Kidney capillary endothelial cell (primary cell): ENCODE measurements around the gene HIVEP2.
A peak's percentile ranks its signal among the peaks of the same experiment; 100 is the strongest.

ENCODE experiments used
- DNase-seq: peaks from one replicate; pipeline ENCODE4 v3.0.0-alpha.2; 2018; ENCODE audit warnings: low spot score

Gene HIVEP2

GRCh38 chr6:142887517-142887916 is 57.5 kb downstream of the HIVEP2 start:
- no peak for DNase-seq

GRCh38 chr6:142886431-142887170 is 58.4 kb downstream of the HIVEP2 start:
- DNase-seq: no peak

- peak; percentile 97 for DNase-seq
Observed at GRCh38 chr6:142885182-142885867, 59.7 kb downstream of the HIVEP2 start.

GRCh38 chr6:142884214-142885035 is 60.6 kb downstream of the HIVEP2 start:
- no peak for DNase-seq

- DNase-seq: no peak
Observed at GRCh38 chr6:142883011-142883410, 62.0 kb downstream of the HIVEP2 start.

GRCh38 chr6:142881761-142882160 is 63.2 kb downstream of the HIVEP2 start:
- DNase-seq: no peak

DNA sequence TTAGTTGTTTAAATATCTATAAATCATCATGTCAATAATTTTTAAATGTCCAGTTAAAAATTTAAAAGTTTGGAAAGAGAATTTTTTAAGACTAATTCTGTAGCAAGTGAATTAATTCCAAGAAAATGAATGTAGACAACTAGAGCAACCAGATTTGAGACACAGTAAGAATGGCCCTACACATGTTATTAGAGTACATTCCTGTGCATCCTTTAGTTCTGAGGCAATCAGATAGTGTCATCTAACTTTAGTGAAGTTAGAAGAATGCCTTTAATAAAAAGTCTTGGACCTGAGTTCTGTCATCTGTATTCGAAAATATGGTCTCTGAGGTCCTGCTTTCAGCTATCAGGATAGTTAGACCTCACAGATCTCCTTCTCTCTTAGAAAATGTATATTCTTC is 63.7 kb downstream of the HIVEP2 start:
- DNase-seq: no peak

DNA sequence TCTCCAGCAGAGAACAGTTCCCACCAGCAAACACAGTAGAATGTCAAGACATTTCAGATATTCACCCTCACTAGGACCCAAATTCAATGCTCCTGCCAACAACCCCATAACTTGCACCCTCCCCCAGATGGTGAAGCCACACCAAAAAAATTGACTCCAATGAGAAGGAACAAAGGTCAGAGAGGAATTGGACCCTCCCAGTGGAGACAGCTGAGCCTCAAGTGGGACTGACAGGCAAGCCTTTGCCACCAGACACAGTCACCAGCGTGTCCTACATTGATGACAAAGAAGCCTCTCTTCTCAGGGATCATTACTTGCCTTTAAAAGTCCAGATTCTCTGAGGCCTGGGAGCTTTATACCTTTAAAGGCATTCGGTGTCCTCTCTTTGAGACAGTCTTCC is 64.8 kb downstream of the HIVEP2 start:
- DNase-seq: no peak

DNA sequence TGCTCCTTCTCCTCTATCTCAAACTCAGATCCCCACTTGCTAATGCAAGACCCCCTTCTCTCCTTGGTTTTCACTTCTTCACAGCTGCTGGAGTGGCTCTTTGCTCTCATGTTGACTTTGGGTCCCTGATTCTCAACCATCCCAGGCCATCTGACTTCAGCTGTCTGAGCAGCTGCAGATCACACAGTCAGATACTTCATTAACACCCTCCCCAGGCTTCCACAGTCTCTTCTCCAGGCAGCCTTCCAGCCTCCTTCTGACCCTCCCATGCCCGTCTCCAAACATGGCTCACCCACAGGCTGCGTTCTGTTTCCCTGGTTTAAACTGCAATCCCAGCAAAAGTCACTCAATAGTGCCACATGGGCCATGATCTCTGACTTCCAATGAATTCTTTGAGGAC is 65.4 kb downstream of the HIVEP2 start:
- DNase-seq: no peak

DNA sequence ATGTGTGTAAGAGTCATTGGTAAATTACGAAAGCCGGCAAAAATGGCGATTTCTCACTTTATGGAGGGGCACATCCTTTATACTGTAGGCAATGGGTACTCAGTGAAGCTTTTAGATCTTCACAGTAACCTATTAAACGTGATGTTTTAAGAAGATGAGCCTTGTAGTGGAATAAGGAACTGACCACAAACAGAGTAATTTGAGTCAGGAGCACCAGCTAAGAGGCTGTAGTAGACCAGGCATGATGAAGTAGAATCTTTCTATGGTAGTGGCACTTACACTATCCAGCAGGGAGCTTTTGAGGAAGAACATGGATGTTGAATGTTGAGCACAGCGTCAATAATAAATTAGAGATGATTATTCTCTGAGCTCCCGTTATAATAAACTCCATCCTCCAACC is 65.9 kb downstream of the HIVEP2 start:
- no peak for DNase-seq

DNA sequence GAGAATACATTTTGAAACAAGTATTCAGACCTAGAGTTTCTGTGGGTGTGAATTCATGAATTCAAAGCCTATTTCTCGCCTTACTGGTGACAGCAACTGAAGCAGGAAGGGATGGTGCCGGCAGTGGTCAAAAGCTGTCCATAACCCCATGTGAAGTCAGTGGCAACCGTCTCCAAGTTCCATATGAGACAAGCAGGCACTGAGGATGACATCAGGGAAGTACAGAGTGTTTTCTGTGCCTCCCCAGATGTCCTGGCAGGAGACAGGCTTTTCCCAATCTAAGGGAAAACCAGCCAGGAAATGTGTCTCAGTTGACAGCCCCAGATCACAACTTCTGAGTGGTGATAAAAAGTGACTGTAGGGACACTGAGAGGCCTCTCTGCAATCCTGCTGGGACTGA is 66.6 kb downstream of the HIVEP2 start:
- no peak for DNase-seq

DNA sequence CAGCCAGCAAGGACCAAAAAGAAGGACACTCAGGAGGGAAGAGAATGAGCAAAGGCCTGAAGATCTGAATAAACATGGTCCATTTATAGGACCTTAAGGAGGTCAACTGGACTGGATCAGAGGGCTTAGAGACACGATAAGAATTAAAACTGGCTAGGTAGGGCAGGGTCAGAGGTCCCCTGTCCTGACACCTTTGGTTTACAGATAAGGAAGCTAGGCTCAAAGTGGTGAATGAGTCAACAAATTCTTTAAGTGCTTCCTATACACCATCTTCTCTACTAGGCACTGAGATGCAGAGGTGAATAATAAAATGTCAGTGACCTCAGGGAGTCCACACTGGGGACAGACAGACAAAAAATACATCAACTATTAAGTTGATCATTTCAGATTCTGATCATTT is 70.3 kb downstream of the HIVEP2 start:
- no peak for DNase-seq

- DNase-seq: no peak
Observed at GRCh38 chr6:142872376-142872775, 72.6 kb downstream of the HIVEP2 start.

GRCh38 chr6:142871910-142872331 is 73.1 kb downstream of the HIVEP2 start:
- DNase-seq: peak; percentile 42

DNA sequence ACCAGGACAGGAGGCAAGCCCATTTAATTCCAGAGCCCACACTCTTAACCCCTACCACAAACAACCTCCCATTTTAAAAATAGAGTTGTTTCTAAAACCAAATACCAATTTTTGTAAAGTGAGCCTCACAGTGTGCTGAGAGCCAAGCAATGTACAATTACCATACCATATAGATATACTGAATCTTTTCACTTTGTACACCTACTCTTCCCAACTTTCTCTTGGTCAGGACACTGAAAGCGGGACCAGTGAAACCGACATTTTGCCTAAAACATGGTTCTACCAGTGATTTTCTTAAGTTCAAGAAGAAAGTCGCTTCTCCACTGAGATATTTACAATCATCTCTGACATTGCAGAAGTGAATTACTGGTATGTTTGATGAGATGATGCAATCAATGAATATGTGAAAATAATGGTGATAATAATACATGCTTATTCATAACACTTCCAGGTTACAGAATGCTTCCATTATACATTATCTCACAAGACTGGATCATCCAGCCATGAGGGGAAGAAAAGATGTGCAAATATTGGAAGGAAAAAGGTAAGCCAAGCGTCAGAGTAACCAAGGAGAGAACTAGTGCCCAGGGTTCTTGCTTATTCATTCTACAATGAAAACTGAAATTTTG is 74.1 kb downstream of the HIVEP2 start:
- no peak for DNase-seq

DNA sequence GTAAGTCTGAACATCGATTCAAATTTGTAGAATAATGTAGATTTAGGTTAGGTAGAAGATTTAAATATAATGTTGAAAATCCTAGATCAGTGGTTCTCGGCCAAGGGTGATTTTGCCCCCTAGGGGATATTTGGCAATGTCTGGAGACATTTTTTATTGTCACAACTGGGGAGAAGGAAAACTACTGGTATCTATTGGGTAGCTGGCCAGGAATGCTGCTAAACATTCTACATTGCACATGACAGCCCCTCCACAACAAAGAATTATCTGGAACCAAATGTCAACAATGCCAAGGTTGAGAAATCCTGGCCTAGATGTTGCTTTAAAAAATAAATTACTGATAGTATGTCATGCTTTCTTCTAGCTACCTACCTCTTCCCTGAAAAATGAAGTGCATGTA is 76.1 kb downstream of the HIVEP2 start:
- no peak for DNase-seq

GRCh38 chr6:142867988-142868812 is 76.8 kb downstream of the HIVEP2 start:
- peak; percentile 77 for DNase-seq

- DNase-seq: no peak
Observed at GRCh38 chr6:142867355-142867801, 77.6 kb downstream of the HIVEP2 start.

GRCh38 chr6:142863981-142864380 is 81.0 kb downstream of the HIVEP2 start:
- no peak for DNase-seq

DNA sequence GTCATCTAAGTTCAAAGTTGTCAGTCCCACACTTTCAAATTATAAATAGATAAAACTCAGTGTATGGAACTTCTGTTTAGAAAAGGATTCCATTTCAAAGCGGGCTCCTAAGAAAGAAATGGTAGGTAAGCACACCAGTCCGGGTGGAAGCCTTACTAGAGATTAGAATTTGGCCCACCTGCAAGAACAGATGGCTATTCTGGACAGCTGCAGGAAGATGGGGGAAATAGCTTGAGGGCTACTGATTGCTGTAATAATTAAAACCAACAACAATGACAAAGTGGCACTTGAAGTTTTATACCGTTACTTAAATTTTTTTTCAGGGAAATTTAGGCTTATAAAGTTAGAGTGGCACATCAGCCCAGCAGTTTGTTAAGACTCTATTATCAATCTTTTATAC is 83.3 kb downstream of the HIVEP2 start:
- DNase-seq: no peak

GRCh38 chr6:142860498-142860897 is 84.5 kb downstream of the HIVEP2 start:
- no peak for DNase-seq
